ENCODE measurements around the gene CCNH. TPM values are rescaled to one million over a fixed set of nuclear protein-coding genes. Genes with fewer than 3 reads are reported as not detected.

The CCNH gene
- total RNA-seq, 1 experiment from 2014 or later = 151 TPM

DNA sequence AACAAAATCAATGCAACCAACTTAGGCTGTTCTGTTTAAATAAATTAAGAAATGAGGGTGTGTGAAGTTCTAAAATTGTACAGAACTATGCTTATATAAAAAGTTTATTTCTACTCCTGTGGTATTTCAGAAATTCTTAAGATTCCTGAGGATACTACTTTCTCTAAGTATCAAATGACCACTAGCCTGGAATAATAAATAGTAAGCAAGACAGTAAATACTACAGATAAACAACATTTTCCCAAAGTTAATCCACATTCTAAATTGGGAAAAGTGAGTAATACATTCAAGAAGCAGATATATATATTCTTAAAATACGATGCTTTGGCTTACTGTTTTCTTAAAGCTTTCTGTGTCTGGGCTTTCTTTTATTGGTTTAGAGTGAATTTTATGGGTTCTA lies 29.5 kb downstream of the CCNH start:
- no peak for DNase-seq (ENCODE audit: low read depth, low spot score)
- in situ Hi-C loops (cut with HindIII; ENCODE audit: low pct_unique_long_range_greater_than_20kb, low sequenced_read_pairs) = no loop called here

DNA sequence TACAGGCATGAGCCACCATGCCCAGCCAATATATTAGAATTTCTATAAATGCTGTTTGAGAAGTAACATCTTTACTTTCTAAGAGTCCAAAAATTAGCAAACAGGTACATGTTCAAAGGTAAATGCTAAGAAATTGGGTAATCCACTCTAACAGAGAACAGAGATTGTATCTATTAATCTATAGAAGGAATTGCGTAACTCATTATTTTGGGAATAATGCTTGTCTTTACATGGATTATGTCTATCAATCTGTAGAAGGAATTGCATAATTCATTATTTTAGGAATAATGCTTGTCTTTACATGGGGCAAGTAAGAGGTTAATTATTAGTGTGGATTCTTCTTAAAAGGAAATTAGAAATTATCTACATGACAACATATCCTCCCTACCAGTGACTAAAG lies 30.5 kb downstream of the CCNH start:
- in situ Hi-C loops (cut with HindIII; ENCODE audit: low pct_unique_long_range_greater_than_20kb, low sequenced_read_pairs) = no loop called here
- no peak for DNase-seq (ENCODE audit: low read depth, low spot score)

DNA sequence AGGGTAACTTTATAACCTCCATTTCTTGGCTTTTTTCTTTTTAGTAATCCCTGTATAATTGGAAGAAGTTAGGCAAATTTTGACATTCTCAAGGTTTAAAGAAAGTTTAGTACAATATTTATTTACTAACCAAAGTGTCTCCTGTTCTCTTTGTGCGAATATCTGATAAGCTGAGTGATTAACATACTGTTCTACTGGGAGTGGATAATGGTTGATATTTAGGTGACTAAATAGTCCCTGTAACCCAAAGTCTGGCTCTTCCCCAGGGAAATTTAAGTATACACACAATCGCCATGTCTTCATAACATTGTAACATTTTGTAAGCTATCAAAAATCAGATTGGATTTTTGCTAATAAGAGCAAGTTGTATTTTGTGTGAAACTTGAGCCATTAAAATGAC lies 40.0 kb downstream of the CCNH start:
- no peak for DNase-seq (ENCODE audit: low read depth, low spot score)
- in situ Hi-C loops (cut with HindIII; ENCODE audit: low pct_unique_long_range_greater_than_20kb, low sequenced_read_pairs) = no loop called here

DNA sequence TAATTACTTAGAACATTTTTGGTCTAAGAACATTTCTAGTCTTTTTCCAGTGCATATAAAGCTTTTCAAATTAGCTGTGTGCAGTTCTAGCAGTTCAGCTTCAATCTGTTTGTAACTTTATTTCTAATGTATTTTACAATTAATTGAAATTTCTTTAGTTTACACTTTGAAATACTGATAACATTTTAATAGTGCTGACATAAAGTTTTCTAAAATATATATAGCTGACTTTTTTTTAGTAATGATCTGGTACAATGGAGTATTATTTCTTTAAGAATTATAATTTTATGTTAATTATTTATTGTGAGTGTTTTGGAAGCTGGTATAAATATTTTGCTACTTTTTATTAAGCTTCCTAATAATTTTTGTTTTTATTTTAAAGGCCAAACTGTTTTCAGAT lies 43.3 kb downstream of the CCNH start:
- in situ Hi-C loops (cut with HindIII; ENCODE audit: low pct_unique_long_range_greater_than_20kb, low sequenced_read_pairs) = no loop called here
- no peak for DNase-seq (ENCODE audit: low read depth, low spot score)

DNA sequence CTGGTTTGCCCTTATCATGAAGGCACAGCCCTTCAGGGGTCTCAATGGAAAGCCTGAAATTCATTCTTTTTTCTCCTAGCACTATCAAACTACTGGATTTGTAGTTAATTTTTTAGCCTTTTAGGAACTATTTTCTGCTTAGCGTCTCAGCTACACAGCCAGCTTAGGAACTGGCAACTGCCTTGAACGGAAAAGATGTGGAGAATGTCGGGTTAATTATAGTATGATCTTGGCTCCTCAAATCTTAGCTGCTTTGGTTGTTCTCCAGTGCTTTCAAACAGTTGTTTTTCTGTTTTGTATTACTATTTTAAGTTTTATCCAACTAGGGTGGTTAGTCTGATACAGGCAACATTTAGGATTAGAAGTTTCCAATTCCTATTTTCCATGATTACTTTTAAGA lies 44.1 kb downstream of the CCNH start:
- no peak for DNase-seq (ENCODE audit: low read depth, low spot score)
- in situ Hi-C loops (cut with HindIII; ENCODE audit: low pct_unique_long_range_greater_than_20kb, low sequenced_read_pairs) = no loop called here

DNA sequence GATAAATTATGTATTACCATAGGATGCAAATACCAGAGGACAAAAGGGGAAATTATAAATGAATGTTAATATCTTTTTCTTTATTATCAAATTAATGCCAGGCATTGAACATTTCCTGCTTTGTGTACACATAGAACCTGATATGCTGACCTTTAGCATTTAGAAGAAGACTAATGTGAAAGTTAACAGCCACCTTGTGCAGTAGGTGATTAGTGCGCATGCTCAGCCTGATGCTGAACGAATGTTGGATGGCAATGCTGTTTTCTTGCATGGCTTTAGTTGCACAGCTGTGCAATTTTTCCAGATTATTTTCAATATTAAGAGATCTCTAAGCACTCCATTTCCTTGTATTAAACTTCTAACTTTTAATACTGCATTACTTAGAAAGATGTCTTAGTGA lies 45.5 kb downstream of the CCNH start:
- DNase-seq (ENCODE audit: low read depth, low spot score) = no peak
- in situ Hi-C loops (cut with HindIII; ENCODE audit: low pct_unique_long_range_greater_than_20kb, low sequenced_read_pairs) = no loop called here

DNA sequence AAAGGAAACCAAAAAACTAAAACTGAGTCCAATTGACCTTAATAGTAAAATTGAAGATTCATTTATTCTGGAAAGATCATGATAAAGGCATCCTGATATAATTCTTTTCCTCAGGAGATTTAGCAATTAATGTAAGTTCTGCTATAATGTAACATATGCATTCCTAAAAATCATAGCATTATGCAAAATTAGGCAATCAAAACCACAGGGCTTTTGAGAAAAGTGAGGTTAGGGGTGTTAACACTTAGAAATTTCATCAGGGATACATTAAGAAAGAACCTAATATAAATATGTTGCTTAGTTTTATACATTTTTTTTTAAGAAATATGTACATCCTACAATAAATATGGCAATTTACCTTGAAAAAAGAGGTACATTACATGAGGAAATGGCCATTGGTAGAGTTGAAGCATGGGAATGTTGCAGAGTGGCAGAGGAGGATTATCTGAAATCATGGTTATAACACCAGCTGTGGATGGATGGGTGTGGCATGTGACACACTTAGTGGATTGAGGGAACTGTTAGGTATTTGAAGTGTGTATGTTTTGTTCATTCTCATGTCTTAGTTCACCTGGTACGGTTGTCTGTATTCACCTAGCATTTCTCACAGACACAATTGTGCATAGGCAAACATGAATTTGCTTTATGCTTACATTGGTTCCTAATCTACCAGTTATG lies 51.1 kb downstream of the CCNH start:
- in situ Hi-C loops (cut with HindIII; ENCODE audit: low pct_unique_long_range_greater_than_20kb, low sequenced_read_pairs) = no loop called here
- no peak for DNase-seq (ENCODE audit: low read depth, low spot score)

DNA sequence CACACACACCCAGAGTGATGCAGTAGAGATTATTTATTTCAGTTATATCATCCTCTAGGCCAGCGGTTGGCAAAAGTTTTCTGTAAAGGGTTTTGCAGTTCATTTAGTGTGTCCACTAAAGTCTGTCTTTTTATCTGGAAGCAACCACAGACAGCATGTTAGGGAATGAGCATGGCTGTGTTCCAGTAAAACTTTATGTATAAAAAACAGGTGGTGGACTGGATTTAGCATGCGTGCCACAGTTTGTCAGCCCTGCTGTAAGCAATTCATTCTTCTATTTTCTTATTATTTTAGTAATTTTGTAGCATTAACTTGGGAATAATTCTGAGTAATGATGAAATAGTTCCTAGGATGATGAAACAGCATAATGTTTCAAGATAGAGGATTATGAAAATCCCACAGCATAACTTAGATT lies 51.7 kb downstream of the CCNH start:
- DNase-seq (ENCODE audit: low read depth, low spot score) = no peak

DNA sequence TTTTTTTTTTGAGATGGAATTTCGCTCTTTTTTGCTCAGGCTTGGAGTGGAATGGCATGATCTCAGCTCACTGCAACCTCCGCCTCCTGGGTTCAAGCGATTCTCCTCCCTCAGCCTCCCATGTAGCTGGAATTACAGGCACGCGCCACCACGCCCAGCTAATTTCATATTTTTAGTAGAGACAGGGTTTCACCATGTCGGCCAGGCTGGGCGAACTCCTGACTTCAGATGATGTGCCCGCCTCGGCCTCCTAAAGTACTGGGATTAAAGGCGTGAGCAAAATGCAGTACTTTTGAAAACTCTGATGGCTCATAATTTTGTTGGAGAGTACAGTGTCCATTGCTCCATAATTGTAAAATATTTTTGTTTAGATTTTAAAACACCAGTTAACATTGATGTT lies 52.6 kb downstream of the CCNH start:
- in situ Hi-C loops (cut with HindIII; ENCODE audit: low pct_unique_long_range_greater_than_20kb, low sequenced_read_pairs) = no loop called here
- DNase-seq (ENCODE audit: low read depth, low spot score) = no peak

More for the DNA sequence above, 51.7 kb downstream of the CCNH start:
- in situ Hi-C loops (cut with HindIII; ENCODE audit: low pct_unique_long_range_greater_than_20kb, low sequenced_read_pairs) = no loop called here

DNA sequence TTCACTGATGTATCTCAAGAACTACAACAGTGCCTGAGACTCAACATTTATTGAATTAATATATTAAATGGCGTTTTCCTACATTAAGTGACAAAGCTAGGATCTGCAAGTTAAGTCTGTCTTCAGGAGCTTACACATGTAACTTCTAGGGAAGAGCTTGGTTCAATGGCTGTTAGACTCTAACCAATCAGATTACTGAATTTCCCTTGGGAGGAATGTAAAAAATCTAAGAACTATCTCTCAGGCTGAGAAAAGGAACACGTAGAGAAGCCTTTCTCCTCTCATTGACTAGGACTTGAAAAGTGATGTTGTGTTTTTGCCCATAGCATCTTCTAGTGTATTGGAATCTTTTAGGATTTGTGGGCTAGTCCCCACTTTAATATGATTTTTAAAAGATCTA lies 53.6 kb downstream of the CCNH start:
- in situ Hi-C loops (cut with HindIII; ENCODE audit: low pct_unique_long_range_greater_than_20kb, low sequenced_read_pairs) = no loop called here

DNA sequence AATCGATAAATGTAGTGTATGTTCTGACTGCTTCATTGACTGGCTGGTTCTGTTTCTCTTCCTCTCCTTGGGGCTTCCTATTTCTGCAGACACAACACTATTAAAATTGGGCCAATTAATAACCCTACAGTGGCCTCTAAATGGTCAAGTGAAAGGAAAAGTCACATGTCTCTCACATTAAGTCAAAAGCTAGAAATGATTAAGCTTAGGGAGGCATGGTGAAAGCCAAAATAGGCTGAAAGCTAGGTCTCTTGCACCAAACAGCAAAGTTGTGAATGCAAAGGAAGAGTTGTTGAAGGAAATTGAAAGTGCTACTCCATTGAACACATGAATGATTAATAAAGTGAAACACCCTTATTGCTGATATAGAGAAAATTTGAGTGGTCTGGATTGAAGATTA lies 58.2 kb downstream of the CCNH start:
- in situ Hi-C loops (cut with HindIII; ENCODE audit: low pct_unique_long_range_greater_than_20kb, low sequenced_read_pairs) = no loop called here

More for the DNA sequence above, 53.6 kb downstream of the CCNH start:
- no peak for DNase-seq (ENCODE audit: low read depth, low spot score)

DNA sequence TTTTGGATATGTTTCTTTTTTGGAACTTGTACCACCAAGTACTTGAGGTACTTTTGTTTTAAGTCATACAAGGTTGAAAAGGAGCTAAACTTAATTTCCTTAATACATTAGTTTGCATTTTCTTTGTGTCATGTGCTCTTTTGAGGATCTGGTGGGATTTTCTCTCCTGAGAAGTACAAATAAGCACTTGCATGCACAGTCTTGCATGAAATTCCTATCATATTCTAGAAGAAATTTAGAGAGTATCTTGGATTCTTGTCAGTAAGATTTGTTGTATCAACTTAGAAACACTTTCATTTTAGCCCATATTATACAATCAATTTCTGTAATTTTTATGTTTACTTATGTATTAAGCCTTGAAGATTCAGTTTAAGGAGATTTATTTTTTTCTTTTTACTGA lies 64.9 kb downstream of the CCNH start:
- in situ Hi-C loops (cut with HindIII; ENCODE audit: low pct_unique_long_range_greater_than_20kb, low sequenced_read_pairs) = no loop called here
- DNase-seq (ENCODE audit: low read depth, low spot score) = no peak

More for the DNA sequence above, 58.2 kb downstream of the CCNH start:
- DNase-seq (ENCODE audit: low read depth, low spot score) = no peak

DNA sequence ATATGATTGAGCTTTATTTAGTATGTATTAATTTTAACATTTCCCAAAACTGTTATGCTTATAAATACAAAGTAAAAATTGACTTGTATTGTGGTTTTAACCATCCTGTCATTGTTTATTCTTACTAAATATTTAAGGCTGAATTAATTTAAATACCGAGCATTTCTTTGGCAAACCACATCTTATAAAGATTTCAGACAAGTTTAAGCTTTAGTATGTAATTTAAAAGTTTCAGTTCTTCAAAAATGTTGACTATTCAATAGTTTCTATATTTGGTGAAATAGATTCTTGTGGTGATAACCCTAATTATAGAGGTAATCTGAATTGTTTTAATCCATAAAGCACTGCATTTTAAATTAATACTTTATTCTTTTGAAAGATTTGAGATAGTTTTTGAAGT lies 65.5 kb downstream of the CCNH start:
- in situ Hi-C loops (cut with HindIII; ENCODE audit: low pct_unique_long_range_greater_than_20kb, low sequenced_read_pairs) = no loop called here
- DNase-seq (ENCODE audit: low read depth, low spot score) = no peak

Small RNA genes within 50 kb of the gene (small RNA-seq; reads per million reads assigned to genes)
- gene RNU6-727P = 0 reads per million in 2 experiments

Other genes with a start within 250 kb of the CCNH start
- 16.5 and 21.0 TPM in 2 replicates for gene RASA1, start 145.0 kb downstream of the CCNH start, total RNA-seq (2014; rRNA removed; shearing (Covaris generic))

All from SK-MEL-5 (cell line).